CD4-positive, alpha-beta T cell treated with Interleukin-15 for 4 hours (primary cell): ENCODE data around the gene TBX2.
"Not testable (repeated sequence)": the region's sequence is repeated elsewhere in the genome, so short reads cannot be mapped to it uniquely, and the experiment has no call there.

ENCODE experiments used
- DNase-seq: peaks from one replicate; pipeline ENCODE4 v3.0.0-alpha.2; 2020; ENCODE audit warnings: low spot score

TBX2 gene

GRCh38 chr17:61431594-61432311, 32.1 kb downstream of the TBX2 start:
- DNase-seq = no peak

DNA sequence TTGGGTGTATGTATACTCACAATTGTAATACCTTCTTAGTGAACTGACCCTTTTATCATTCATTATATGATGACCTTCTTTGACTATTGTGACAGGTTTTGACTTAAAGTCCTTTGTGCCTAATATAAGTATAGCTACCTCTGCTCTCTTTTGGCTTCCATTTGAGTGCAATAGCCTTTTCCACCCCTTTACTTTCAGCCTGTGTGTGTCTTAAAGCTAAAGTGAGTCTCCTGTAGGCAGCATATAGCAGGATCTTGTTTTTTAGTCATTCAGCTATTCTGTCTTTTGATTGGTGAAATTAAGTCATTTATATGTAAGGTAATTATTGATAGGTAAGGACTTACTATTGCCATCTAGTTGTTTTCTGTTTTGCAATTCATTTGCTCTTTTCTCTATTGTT, 36.6 kb downstream of the TBX2 start:
- no peak for DNase-seq

GRCh38 chr17:61436995-61437704, 37.5 kb downstream of the TBX2 start:
- no peak for DNase-seq

DNA sequence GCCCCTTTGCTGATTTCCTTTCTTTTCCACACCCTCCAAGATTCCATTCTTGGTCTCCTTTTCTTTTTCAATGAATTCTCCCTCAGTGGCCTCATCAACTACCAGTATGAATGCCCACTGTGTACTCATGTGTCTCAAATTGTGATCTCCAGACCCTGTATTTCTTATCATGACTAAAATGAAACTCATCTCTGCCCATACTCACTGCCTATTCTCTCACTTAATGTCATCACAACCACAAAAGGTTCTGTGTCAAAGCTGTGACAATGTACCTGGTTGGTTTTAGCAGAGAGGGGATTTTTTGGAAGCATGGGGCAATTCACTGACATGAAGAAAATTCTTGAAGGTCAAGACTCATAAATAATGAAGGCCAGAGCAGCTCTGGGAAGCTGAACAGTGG, 41.1 kb downstream of the TBX2 start:
- no peak for DNase-seq

DNA sequence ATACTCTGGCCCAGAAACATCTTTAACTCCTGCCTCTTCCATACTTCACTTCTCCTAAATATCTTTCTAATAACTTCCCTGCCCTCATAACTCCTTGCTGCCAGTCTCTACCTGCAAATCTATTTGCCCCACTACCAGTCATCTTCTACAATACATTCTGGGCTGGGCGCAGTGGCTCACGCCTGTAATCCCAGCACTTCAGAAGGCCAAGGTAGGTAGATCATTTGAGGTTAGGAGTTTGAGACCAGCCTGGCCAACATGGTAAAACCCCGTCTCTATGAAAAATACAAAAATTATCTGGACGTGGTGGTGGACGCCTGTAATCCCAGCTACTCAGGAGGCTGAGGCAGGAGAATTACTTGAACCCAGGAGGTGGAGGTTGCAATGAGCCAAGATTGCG, 41.9 kb downstream of the TBX2 start:
- not testable (repeated sequence) for DNase-seq

- no peak for DNase-seq
Measured at GRCh38 chr17:61442136-61442775, 42.6 kb downstream of the TBX2 start.

DNA sequence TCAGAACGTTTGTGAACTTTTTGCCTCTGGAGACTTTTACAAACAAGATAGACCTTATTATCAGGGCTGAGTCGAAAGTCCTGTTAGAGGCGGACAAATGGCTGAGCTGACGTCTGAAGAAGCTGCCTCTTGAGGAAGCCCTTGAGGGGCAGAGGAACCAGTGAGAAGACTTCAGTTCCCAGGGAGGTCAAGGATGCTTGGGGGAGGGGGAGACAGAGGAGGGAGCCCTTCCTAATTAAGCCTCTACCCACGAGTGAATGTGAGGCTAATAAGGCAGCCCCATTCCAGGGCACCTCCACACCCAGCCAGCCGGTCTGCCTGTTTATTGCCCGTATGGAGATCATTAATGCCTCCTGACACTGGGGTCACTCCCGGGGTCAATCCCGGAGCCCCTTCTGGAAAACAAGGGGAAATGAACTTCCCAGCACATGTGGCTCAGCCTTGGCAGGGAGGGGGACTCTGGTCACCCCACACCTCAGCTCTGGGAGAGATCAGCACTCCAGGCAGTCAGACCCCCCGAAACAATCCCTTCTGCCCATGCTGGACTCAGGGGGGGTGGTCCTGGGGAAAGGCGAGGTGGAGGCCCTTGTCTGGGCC, 43.3 kb downstream of the TBX2 start:
- no peak for DNase-seq

GRCh38 chr17:61443475-61443882, 43.8 kb downstream of the TBX2 start:
- DNase-seq = no peak

DNA sequence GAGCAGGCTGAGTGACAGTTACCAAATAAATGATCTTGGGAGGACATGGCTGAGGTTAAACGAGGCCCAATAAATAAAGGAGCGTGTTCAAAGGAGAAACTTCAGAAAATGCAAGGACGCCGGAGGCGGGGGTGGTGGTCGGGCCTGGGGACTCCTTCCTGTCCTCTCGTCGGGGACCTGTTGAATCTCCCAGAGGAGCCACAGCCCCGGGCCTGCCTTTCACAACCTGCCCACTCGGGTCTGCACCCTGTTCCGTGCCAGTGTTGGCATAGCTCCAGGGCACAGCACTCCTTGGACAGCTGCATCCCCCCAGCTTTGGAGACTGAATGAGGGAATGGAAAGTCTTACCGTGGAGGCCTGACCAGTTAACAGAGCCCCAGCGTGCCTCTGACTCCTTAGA, 44.4 kb downstream of the TBX2 start:
- DNase-seq = no peak

GRCh38 chr17:61444831-61445230, 45.2 kb downstream of the TBX2 start:
- DNase-seq = no peak

DNA sequence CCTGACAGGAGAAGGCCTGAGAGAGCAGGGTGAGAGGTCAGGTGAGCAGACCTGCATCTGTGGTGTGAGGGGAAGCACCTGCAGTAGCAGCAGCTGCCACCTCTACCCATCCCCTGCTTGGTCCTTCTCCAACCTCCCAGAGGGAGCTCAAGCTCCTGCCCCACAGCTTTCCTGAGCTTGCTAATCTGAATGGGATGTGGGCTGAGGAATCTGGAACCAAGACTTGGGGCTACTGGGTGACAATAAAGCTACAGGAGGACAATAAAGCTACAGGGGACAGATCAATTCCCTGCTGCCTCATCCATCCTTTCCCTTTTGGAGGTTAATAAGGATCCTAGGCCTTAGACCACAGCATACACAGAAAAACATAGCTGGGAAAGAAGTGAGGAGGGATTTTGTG, 47.7 kb downstream of the TBX2 start:
- DNase-seq = no peak

GRCh38 chr17:61448042-61448441, 48.4 kb downstream of the TBX2 start:
- no peak for DNase-seq

GRCh38 chr17:61449140-61449539, 49.5 kb downstream of the TBX2 start:
- not testable (repeated sequence) for DNase-seq

GRCh38 chr17:61449707-61450640, 50.3 kb downstream of the TBX2 start:
- no peak for DNase-seq

- no peak for DNase-seq
Measured at GRCh38 chr17:61450641-61451537, 51.2 kb downstream of the TBX2 start.

GRCh38 chr17:61451538-61452300, 52.1 kb downstream of the TBX2 start:
- DNase-seq = no peak

- no peak for DNase-seq
Measured at GRCh38 chr17:61452301-61453290, 53.0 kb downstream of the TBX2 start, which contains the start of gene TBX4. Gene TBX4, plus strand, starts transcription at chr17:61452422. Its CDS starts 4,069 bp downstream, at chr17:61456491.

DNA sequence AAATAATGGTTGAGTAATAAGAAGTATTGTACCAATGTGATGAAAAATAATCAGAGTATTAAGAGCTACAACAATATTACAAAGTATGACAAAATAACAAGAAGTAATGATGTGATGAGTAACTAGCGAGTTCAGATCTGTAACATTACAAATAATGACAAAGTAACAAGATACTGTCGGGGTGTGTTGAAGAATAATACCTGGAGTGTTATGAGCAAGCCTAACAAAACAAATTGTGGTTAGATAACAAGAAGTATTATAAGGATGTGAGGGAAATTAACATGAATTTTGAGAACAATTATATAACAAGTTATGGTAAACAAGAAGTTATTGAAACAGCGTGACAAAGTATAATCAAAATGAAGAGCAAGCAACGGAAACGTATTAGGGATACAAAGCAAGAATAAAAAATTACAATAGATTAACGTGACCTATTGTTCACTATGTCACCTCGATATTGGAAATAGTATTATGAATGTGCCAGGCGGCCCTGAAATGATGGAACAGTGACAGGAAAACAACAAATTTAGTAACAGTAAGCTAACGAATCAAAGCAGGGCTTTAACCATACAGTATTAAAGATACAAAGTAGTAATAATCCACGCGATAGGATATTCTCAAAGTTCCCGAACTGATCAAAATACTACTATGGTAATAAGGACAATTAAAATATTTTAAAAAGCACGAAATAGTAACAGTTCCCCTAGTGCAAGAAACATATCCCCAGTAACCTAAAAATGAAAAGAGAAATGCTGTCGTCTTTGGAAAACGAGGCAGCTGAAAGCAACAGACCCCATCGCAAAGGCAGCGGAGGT, 54.1 kb downstream of the TBX2 start:
- no peak for DNase-seq
